K562 (cell line): Measurements from ENCODE around the gene PELI1. TPM values are rescaled to one million over a fixed set of nuclear protein-coding genes. Genes with fewer than 3 reads are reported as not detected.

ENCODE experiments used
- ATAC-seq: fragments of 200-7000 bp; cut with Tn5 transposase; 3 replicates; pipeline ENCODE4 v1.9.1; 2020; ENCODE audit warnings: moderate library complexity
- BruUV-seq: library from RNA; stranded (reverse); fragments of 400-500 nt; replicated peaks from 2 replicates; lab custom pipeline; 2021; lab: Mats Ljungman, UMichigan
- CTCF ChIA-PET: fragments of 300-600 bp; formaldehyde crosslinking; extraction: SDS; loops from one replicate; lab custom pipeline; 2021; ENCODE audit warnings: low intra/inter-chr PET ratio; lab: Yijun Ruan, JAX
- POLR2A ChIA-PET: fragments of 300-600, 350-650 bp; sonication (Branson Sonifier 250); formaldehyde crosslinking; extraction: SDS; loops from one replicate; lab custom pipeline; 2021; ENCODE audit warnings: antibody characterized with exemption, inconsistent platforms; lab: Yijun Ruan, JAX
- DNase-seq, 4 experiments: peaks; one replicate each; pipeline versions ENCODE4 v3.0.0 to v3.0.0-alpha.2; 2011 to 2018; ENCODE audit warnings: low spot score in 3 of 4, mixed read lengths in 3 of 4; ENCODE audit errors: extremely low read depth in 1 of 4
- FAIRE-seq: peaks from 2 replicates; lab custom pipeline; 2011; peaks lifted over from hg19 to GRCh38; lab: Jason Lieb, UNC
- H2AFZ ChIP-seq: 2 replicates; pipeline ENCODE4 v1.6.0; 2011; ENCODE audit warnings: low read depth, low read length, control low read depth, inconsistent platforms
- H3K27ac ChIP-seq: fragments of 200-600 bp; 3 replicates; pipeline ENCODE4 v1.8.0; 2011; ENCODE audit warnings: low read depth, mild to moderate bottlenecking, control low read depth, inconsistent platforms, low read length, moderate library complexity, mixed read lengths; ENCODE audit errors: extremely low read depth
- H3K27me3 ChIP-seq, 2 experiments: fragments of 300-600 bp in 1 of 2; 2 replicates in 1 of 2; 3 replicates in 1 of 2; pipeline versions ENCODE4 v1.6.0 to v1.8.0; 2011; ENCODE audit warnings: inconsistent platforms in 2 of 2, low read length in 2 of 2, mild to moderate bottlenecking in 1 of 2, mixed read lengths in 1 of 2, moderate library complexity in 1 of 2; ENCODE audit not compliant: control insufficient read depth in 2 of 2, insufficient read depth in 2 of 2
- H3K36me3 ChIP-seq: fragments of 300-600 bp; 3 replicates; pipeline ENCODE4 v1.8.0; 2011; ENCODE audit warnings: mild to moderate bottlenecking, low read length, inconsistent platforms; ENCODE audit not compliant: control insufficient read depth, insufficient read depth
- H3K4me1 ChIP-seq, 2 experiments: fragments of 200-600 bp in 1 of 2; replicated peaks in 1 of 2; 2 replicates in 1 of 2; 3 replicates in 1 of 2; pipeline versions ENCODE4 v1.5.1 to v1.8.0; 2011; ENCODE audit warnings: inconsistent platforms in 2 of 2, low read length in 2 of 2, mild to moderate bottlenecking in 1 of 2, mixed read lengths in 1 of 2, moderate library complexity in 1 of 2; ENCODE audit not compliant: control insufficient read depth in 2 of 2, insufficient read depth in 2 of 2
- H3K4me2 ChIP-seq: 2 replicates; pipeline ENCODE4 v1.6.1; 2011; ENCODE audit warnings: low read length, control low read depth, inconsistent platforms, mixed read lengths; ENCODE audit not compliant: insufficient read depth
- H3K4me3 ChIP-seq: fragments of 200-600 bp; sonication (generic), shearing (Covaris generic); 2 replicates; pipeline ENCODE4 v1.5.1; 2016; ENCODE audit warnings: control low read depth, inconsistent platforms
- H3K79me2 ChIP-seq: fragments of 200-600 bp; 3 replicates; pipeline ENCODE4 v1.8.0; 2011; ENCODE audit warnings: low read length, inconsistent platforms; ENCODE audit not compliant: control insufficient read depth, insufficient read depth
- H3K9ac ChIP-seq, 2 experiments: 2 replicates each; pipeline versions ENCODE4 v1.6.0 to v1.6.1; 2011; ENCODE audit warnings: low read depth in 2 of 2, low read length in 2 of 2, control low read depth in 1 of 2, inconsistent platforms in 1 of 2, mild to moderate bottlenecking in 1 of 2, mixed read lengths in 1 of 2; ENCODE audit not compliant: insufficient read depth in 1 of 2
- H3K9me1 ChIP-seq: one replicate; pipeline ENCODE4 v1.6.0; 2011; ENCODE audit warnings: inconsistent platforms, mild to moderate bottlenecking, low read length, moderate library complexity; ENCODE audit not compliant: control insufficient read depth, insufficient read depth
- H3K9me3 ChIP-seq: replicated peaks from 2 replicates; pipeline ENCODE4 v1.5.1; 2011; ENCODE audit warnings: low read depth, low read length, inconsistent platforms; ENCODE audit not compliant: control insufficient read depth, insufficient read depth
- H4K20me1 ChIP-seq: replicated peaks from 2 replicates; pipeline ENCODE4 v1.6.1; 2011; ENCODE audit warnings: low read length, inconsistent platforms, mixed read lengths; ENCODE audit not compliant: control insufficient read depth, insufficient read depth
- CAMTA2 ChIP-seq: fragments of 250-450 bp; sonication (Bioruptor Pico); conservative IDR thresholded peaks from 2 replicates; pipeline ENCODE4 v1.5.1; 2022
- HDAC8 ChIP-seq: fragments of 450-650 bp; IDR thresholded peaks from 2 replicates; pipeline ENCODE4 v1.6.1; 2016; ENCODE audit warnings: mild to moderate bottlenecking, missing genetic modification characterization, moderate library complexity, missing compliant biosample characterization
- KLF10 ChIP-seq: fragments of 250-450 bp; sonication (Bioruptor Pico); IDR thresholded peaks from 2 replicates; pipeline ENCODE4 v1.6.1; 2021; ENCODE audit warnings: matching md5 sums
- TCF15 ChIP-seq: fragments of 250-450 bp; sonication (Bioruptor Pico); IDR thresholded peaks from 2 replicates; pipeline ENCODE4 v1.8.0; 2022; ENCODE audit warnings: moderate library complexity, mild to moderate bottlenecking, inconsistent platforms
- TOE1 ChIP-seq, 2 experiments: fragments of 450-650 bp in 1 of 2; sonication (generic) in 1 of 2; formaldehyde crosslinking in 1 of 2; IDR thresholded peaks; 2 replicates each; pipeline versions ENCODE4 v1.7.1 to v1.8.0; 2016 to 2022; ENCODE audit warnings: borderline replicate concordance in 2 of 2, mild to moderate bottlenecking in 2 of 2, antibody characterized with exemption in 1 of 2, inconsistent platforms in 1 of 2, low read depth in 1 of 2, missing genetic modification reagents in 1 of 2, moderate library complexity in 1 of 2
- ZBTB34 ChIP-seq: fragments of 250-450 bp; sonication (Bioruptor Pico); IDR thresholded peaks from 2 replicates; pipeline ENCODE4 v1.8.0; 2021; ENCODE audit warnings: mild to moderate bottlenecking, moderate library complexity
- WGBS: fragments of 100-300 bp; shearing (Covaris generic); methylation state at CpG from one replicate; pipeline ENCODE4 v1.1.6; 2016; ENCODE audit warnings: low coverage, mixed read lengths; ENCODE audit not compliant: insufficient coverage; ENCODE audit errors: missing lambda C conversion rate; 5-methylcytosine and 5-hydroxymethylcytosine counted together
- in situ Hi-C: fragments of 300-500 bp; cut with MboI; formaldehyde crosslinking; loops from 4 replicates; pipeline ENCODE4 v1.15.0; 2018; ENCODE audit warnings: inconsistent platforms, mixed read lengths
- intact Hi-C: fragments of 100-400 bp; cut with micrococcal nuclease; formaldehyde crosslinking; loops from 2 replicates; pipeline ENCODE4 v1.14.2; 2022
- polyA plus RNA-seq, 8 experiments: library from polyadenylated mRNA; depleted of rRNA in 4 of 8; stranded (reverse) in 5 of 8; unstranded in 3 of 8; fragments of >200 nt; fragmentation: Nextera tagmentation in 2 of 8; fragmentation: Illumina TruSeq in 1 of 8; extraction: Ambion mirVana in 2 of 8; extraction: Trizol in 1 of 8; gene quantifications; 2 replicates each; pipeline versions ENCODE4 v1.2.1 to v1.2.3, GENCODE V29; 2011 to 2014; ENCODE audit warnings: inconsistent platforms in 1 of 8, missing spikeins in 1 of 8
- total RNA-seq, 7 experiments: library from RNA; depleted of rRNA in 6 of 7; stranded (reverse); fragments of >200 nt in 6 of 7; fragmentation: Illumina TruSeq in 2 of 7; extraction: Trizol in 2 of 7; gene quantifications; 2 replicates each; pipeline versions ENCODE4 v1.2.1 to v1.2.3, GENCODE V29; 2011 to 2021; ENCODE audit warnings: low replicate concordance in 1 of 7

The PELI1 gene
- total and polyA plus RNA-seq, 9 of the 15 experiments (the other 6 are each of a cell fraction or from before 2014, with no cell fraction given), result 3.3 to 19.2 (median 12.5) TPM

GRCh38 chr2:64133828-64134227 is 10.4 kb downstream of the PELI1 start (continued):
- TF ChIP-seq ZBTB34 (CRISPR knock-in tag), result no peak
- TF ChIP-seq, all 486 proteins: peak for 5

- no TSS peak for BruUV-seq
- peaks cover 46% of the 10 kb centered on the region; the same call in 2 of the 3 replicates for H3K79me2 ChIP-seq
- 42% methylated on average over 1 of the region's 1 CpG for whole genome bisulfite sequencing
- H3K9ac ChIP-seq, result no peak overlapping the region
- POLR2A ChIA-PET, result interaction anchor here (0.7 to 2.0 kb wide), 4 partner anchors 9 to 38 kb away, joined by 3 to 5 read pairs (median 5); no protein-coding TSS in a partner anchor
- no peaks in the 10 kb centered on the region for H4K20me1 ChIP-seq
- no peak overlapping the region for H3K27ac ChIP-seq
- ATAC-seq (no peak), FAIRE-seq (no peak), DNase-seq (no peak)
- H3K4me2 ChIP-seq, result no peak overlapping the region
- H2AFZ ChIP-seq, result no peak overlapping the region
- H3K4me3 ChIP-seq, result no peak overlapping the region
- no peaks in the 10 kb centered on the region for H3K9me1 ChIP-seq
- intact Hi-C loops, result no loop called here
- H3K4me1 ChIP-seq, result peaks cover under 1 to 17% of the 10 kb centered on the region in 2 experiments; a peak in 4 of 5 replicates
- no peaks in the 10 kb centered on the region for H3K27me3 ChIP-seq
- no peak for TF ChIP-seq CAMTA2 (CRISPR knock-in tag)
- no peak for TF ChIP-seq KLF10 (CRISPR knock-in tag)
- no peak for TF ChIP-seq HDAC8 (tag)
- TF ChIP-seq TOE1 (IDR thresholded peaks at IDR 0.05; ENCODE audit: borderline replicate concordance), result no peak
- TF ChIP-seq TOE1 (CRISPR knock-in tag; IDR thresholded peaks at IDR 0.05; ENCODE audit: borderline replicate concordance, low read depth), result no peak
- TF ChIP-seq TCF15 (CRISPR knock-in tag), result no peak
- no peaks in the 10 kb centered on the region for H3K9me3 ChIP-seq
- CTCF ChIA-PET, result no interaction called here
- H3K36me3 ChIP-seq, result no peaks in the 10 kb centered on the region
- in situ Hi-C loops, result no loop called here
Observed at GRCh38 chr2:64133354-64133753, 10.9 kb downstream of the PELI1 start.
